Transverse colon (tissue), 4 donors: ENCODE results near the gene DDX5. TPM values are rescaled to one million over a fixed set of nuclear protein-coding genes. Genes with fewer than 3 reads are reported as not detected.

Source experiments
- DNase-seq: peaks from one replicate; pipeline ENCODE4 v3.0.0-alpha.2; 2019
- H3K27ac ChIP-seq, 4 donors: fragments of 200-600 bp; sonication (generic); 2 replicates each; pipeline ENCODE4 v1.5.1; 2016 to 2018; ENCODE audit warnings: inconsistent platforms in 4 of 4
- H3K27me3 ChIP-seq: fragments of 200-600 bp; sonication (generic); 2 replicates; pipeline ENCODE4 v1.5.1; 2017; ENCODE audit warnings: inconsistent platforms
- H3K36me3 ChIP-seq, 4 donors: fragments of 200-600 bp; sonication (generic); 2 replicates each; pipeline ENCODE4 v1.5.1; 2017 to 2019; ENCODE audit warnings: inconsistent platforms in 4 of 4
- H3K4me1 ChIP-seq, 4 donors: fragments of 200-600 bp; sonication (generic); 2 replicates each; pipeline ENCODE4 v1.5.1; 2017 to 2020; ENCODE audit warnings: inconsistent platforms in 4 of 4
- H3K4me3 ChIP-seq, 4 donors: fragments of 200-600 bp; sonication (generic); 1 replicate in 1 of 4; 2 replicates in 3 of 4; pipeline versions ENCODE4 v1.5.1 to v1.6.1; 2017 to 2019; ENCODE audit warnings: inconsistent platforms in 4 of 4
- H3K9me3 ChIP-seq, 2 donors: fragments of 200-600 bp; sonication (generic); 2 replicates each; pipeline ENCODE4 v1.5.1; 2017 to 2019; ENCODE audit warnings: inconsistent platforms in 2 of 2
- CTCF ChIP-seq, 5 experiments: fragments of 200-600 bp in 3 of 5; fragments of 450-650 bp in 2 of 5; sonication (generic) in 3 of 5; IDR thresholded peaks; 1 replicate in 2 of 5; 2 replicates in 3 of 5; pipeline ENCODE4 v1.5.1; 2016 to 2017; ENCODE audit warnings: antibody characterized with exemption in 5 of 5, inconsistent platforms in 3 of 5, mild to moderate bottlenecking in 2 of 5, moderate library complexity in 1 of 5
- EP300 ChIP-seq: sonication (generic); formaldehyde crosslinking; IDR thresholded peaks from one replicate; pipeline ENCODE4 v1.6.1; 2017; ENCODE audit warnings: antibody characterized with exemption, low read depth
- POLR2A ChIP-seq: fragments of 450-650 bp; IDR thresholded peaks from one replicate; pipeline ENCODE4 v1.6.1; 2016; ENCODE audit warnings: antibody characterized with exemption, mild to moderate bottlenecking, moderate library complexity
- POLR2AphosphoS5 ChIP-seq, 3 donors: sonication (generic); formaldehyde crosslinking; IDR thresholded peaks; one replicate each; pipeline ENCODE4 v1.6.1; 2016; ENCODE audit warnings: antibody characterized with exemption in 3 of 3
- WGBS, 2 donors: methylation state at CpG; one replicate each; pipeline ENCODE4 v1.1.5; 2018; ENCODE audit warnings: low coverage in 1 of 2; 5-methylcytosine and 5-hydroxymethylcytosine counted together
- in situ Hi-C, 4 donors: fragments of 200-750 bp; cut with MboI; loops; one replicate each; pipeline versions ENCODE4 v1.15.0 to v1.15.1; 2017; ENCODE audit warnings: low sequenced_read_pairs in 3 of 4, low pct_ligation_motif_present in 1 of 4, low pct_unique_long_range_greater_than_20kb in 1 of 4
- intact Hi-C: fragments of 100-400 bp; cut with DNase I; formaldehyde crosslinking; loops from one replicate; pipeline ENCODE4 v1.15.1; 2023; ENCODE audit warnings: low total_unique reads
- total RNA-seq, 4 donors: library from RNA; depleted of rRNA; stranded (reverse); fragments of >200 nt; gene quantifications; one replicate each; pipeline ENCODE4 v1.1.0, GENCODE V29; 2016

The DDX5 gene
- total RNA-seq, 4 donors from 2014 or later = 451 to 1,221 (median 694) TPM

GRCh38 chr17:64515829-64516228, 9.7 kb upstream of the DDX5 start:
- Histone ChIP-seq H3K27ac (no peak overlapping the region), H3K4me1 (no peaks in the 10 kb centered on the region), H3K27me3 (no peaks in the 10 kb centered on the region), H3K9me3 (no peaks in the 10 kb centered on the region), H3K36me3 (peaks cover 0 to 64% (median 27%) of the 10 kb centered on the region in 4 donors), H3K4me3 (no peak overlapping the region)
- DNase-seq = no peak
- WGBS, 2 donors = 100% methylated on average over 1 of the region's 1 CpG; no CpG with 5 or more reads in 1 of the 2 donors
- in situ Hi-C loops (no loop called here), intact Hi-C loops (no loop called here)
- TF ChIP-seq POLR2A = no peak
- TF ChIP-seq POLR2AphosphoS5 (IDR thresholded peaks at IDR 0.05) = no peak
- no peak for TF ChIP-seq CTCF (IDR thresholded peaks at IDR 0.05)
- no peak for TF ChIP-seq EP300

GRCh38 chr17:64515419-64515818, 9.3 kb upstream of the DDX5 start:
- in situ Hi-C loops (no loop called here), intact Hi-C loops (no loop called here)
- Histone ChIP-seq H3K36me3 (peaks cover 0 to 68% (median 29%) of the 10 kb centered on the region in 4 donors), H3K4me1 (no peaks in the 10 kb centered on the region), H3K27me3 (no peaks in the 10 kb centered on the region), H3K9me3 (no peaks in the 10 kb centered on the region), H3K4me3 (no peak overlapping the region), H3K27ac (no peak overlapping the region)
- 78 to 86% methylated on average over 1 to 2 of the region's 2 CpGs for WGBS, 2 donors
- no peak for TF ChIP-seq POLR2AphosphoS5 (IDR thresholded peaks at IDR 0.05)
- no peak for TF ChIP-seq CTCF (IDR thresholded peaks at IDR 0.05)
- no peak for TF ChIP-seq POLR2A
- no peak for TF ChIP-seq EP300
- no peak for DNase-seq

GRCh38 chr17:64509179-64509578, 3.1 kb upstream of the DDX5 start:
- TF ChIP-seq EP300 = no peak
- TF ChIP-seq CTCF (IDR thresholded peaks at IDR 0.05) = no peak
- TF ChIP-seq POLR2A = no peak
- TF ChIP-seq POLR2AphosphoS5 (IDR thresholded peaks at IDR 0.05) = no peak
- in situ Hi-C loops (no loop called here), intact Hi-C loops (no loop called here)
- 85 to 90% methylated on average over 6 of the region's 6 CpGs for WGBS, 2 donors
- H3K4me3 ChIP-seq = no peak overlapping the region
- H3K9me3 ChIP-seq = no peaks in the 10 kb centered on the region
- peaks cover 13 to 27% (median 20%) of the 10 kb centered on the region in 4 donors for H3K4me1 ChIP-seq
- no peak overlapping the region for H3K27ac ChIP-seq
- no peaks in the 10 kb centered on the region for H3K27me3 ChIP-seq
- H3K36me3 ChIP-seq = peaks cover 0 to 27% (median 13%) of the 10 kb centered on the region in 4 donors
- DNase-seq = no peak

- no peak overlapping the region for H3K27ac ChIP-seq
- intact Hi-C loops (no loop called here), in situ Hi-C loops (no loop called here)
- no peaks in the 10 kb centered on the region for H3K9me3 ChIP-seq
- H3K4me3 ChIP-seq = peak overlapping the region in 1 of 4 donors; percentile 95
- peaks cover 18 to 32% (median 24%) of the 10 kb centered on the region in 4 donors for H3K4me1 ChIP-seq
- 73 to 96% methylated on average over 2 of the region's 2 CpGs for WGBS, 2 donors
- no peak for TF ChIP-seq EP300
- TF ChIP-seq POLR2A = no peak
- TF ChIP-seq POLR2AphosphoS5 (IDR thresholded peaks at IDR 0.05) = no peak
- TF ChIP-seq CTCF (IDR thresholded peaks at IDR 0.05) = no peak
- peaks cover 0 to 27% (median 13%) of the 10 kb centered on the region in 4 donors for H3K36me3 ChIP-seq
- DNase-seq = no peak
- no peaks in the 10 kb centered on the region for H3K27me3 ChIP-seq
Measured at GRCh38 chr17:64508683-64509082, 2.6 kb upstream of the DDX5 start.
